ENCODE results near the gene MVB12A. TPM values are rescaled to one million over a fixed set of nuclear protein-coding genes. Genes with fewer than 3 reads are reported as not detected.

MVB12A gene
- total and polyA plus RNA-seq, 8 donors: 41.7 to 59.5 (median 47.1) TPM

DNA sequence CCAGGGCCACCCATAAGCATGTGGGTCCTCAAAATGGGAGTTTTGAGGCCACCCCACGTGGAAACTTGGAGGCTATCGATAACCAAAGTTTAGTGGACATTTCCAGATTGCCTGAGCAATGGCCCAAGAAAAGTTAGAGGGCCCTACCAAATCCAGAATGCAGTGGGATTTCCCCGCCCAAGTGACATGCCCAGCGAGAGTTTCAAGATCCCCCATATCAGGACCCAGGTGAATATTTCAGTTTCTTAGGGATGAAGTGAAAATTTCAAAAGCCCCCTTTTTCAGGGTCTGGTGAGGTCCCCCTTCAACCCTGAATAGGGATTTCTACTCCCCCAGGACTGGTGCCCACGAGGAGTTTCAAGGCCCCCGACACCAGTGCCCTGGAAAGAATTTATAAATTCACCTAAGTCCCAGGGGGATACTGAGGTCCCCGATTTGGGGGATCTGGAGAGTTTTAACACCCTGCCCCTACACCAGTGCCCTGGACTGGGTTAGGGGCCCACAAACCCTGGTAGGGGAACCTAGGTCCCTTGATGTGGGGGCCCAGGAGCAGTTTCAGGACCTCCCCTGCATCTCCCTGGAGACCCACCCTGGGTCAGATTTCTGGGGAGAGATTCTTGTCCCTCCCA, 15.1 kb upstream of the MVB12A start:
- Histone ChIP-seq H3K4me1 (peaks cover 0 to 52% of the 10 kb centered on the region in 2 donors), H3K9me3 (no peaks in the 10 kb centered on the region), H3K27ac (peak overlapping the region; percentile 86 to 89), H3K36me3 (peaks cover 0 to 28% of the 10 kb centered on the region in 2 donors), H3K27me3 (no peaks in the 10 kb centered on the region), H3K4me3 (peak overlapping the region; percentile 21 to 66)
- no peak for ATAC-seq
- TF ChIP-seq, protein P1, sequence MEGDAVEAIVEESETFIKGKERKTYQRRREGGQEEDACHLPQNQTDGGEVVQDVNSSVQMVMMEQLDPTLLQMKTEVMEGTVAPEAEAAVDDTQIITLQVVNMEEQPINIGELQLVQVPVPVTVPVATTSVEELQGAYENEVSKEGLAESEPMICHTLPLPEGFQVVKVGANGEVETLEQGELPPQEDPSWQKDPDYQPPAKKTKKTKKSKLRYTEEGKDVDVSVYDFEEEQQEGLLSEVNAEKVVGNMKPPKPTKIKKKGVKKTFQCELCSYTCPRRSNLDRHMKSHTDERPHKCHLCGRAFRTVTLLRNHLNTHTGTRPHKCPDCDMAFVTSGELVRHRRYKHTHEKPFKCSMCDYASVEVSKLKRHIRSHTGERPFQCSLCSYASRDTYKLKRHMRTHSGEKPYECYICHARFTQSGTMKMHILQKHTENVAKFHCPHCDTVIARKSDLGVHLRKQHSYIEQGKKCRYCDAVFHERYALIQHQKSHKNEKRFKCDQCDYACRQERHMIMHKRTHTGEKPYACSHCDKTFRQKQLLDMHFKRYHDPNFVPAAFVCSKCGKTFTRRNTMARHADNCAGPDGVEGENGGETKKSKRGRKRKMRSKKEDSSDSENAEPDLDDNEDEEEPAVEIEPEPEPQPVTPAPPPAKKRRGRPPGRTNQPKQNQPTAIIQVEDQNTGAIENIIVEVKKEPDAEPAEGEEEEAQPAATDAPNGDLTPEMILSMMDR (IDR thresholded peaks at IDR 0.05): no peak
- no peak for DNase-seq
- intact Hi-C loops (cut with DNase I): no loop called here

- Histone ChIP-seq H3K36me3 (peaks cover 0 to 21% of the 10 kb centered on the region in 2 donors), H3K9me3 (no peaks in the 10 kb centered on the region), H3K27me3 (no peaks in the 10 kb centered on the region), H3K27ac (peak within 1 kb of the TSS; percentile 86 to 89), H3K4me3 (peak within 1 kb of the TSS; percentile 21 to 66), H3K4me1 (peaks cover 0 to 52% of the 10 kb centered on the region in 2 donors)
- intact Hi-C loops (cut with DNase I): no loop called here
- ATAC-seq (peak; percentile 94), DNase-seq (peak in 2 of 4 donors; percentile 59 to 87)
- TF ChIP-seq, protein P1 (IDR thresholded peaks at IDR 0.05): no peak
These were observed 14.4 kb upstream of the MVB12A start, which contains the start of gene BST2 for GRCh38 chr19:17405250-17406045. TSS of gene BST2 (minus strand) at chr19:17405630. CDS start at chr19:17405575, 55 bp downstream.

GRCh38 chr19:17406046-17406886, 13.6 kb upstream of the MVB12A start:
- H3K27me3 ChIP-seq: no peaks in the 10 kb centered on the region
- peaks cover 0 to 52% of the 10 kb centered on the region in 2 donors for H3K4me1 ChIP-seq
- ATAC-seq (peak; percentile 6), DNase-seq (no peak)
- peak overlapping the region; percentile 86 to 89 for H3K27ac ChIP-seq
- H3K9me3 ChIP-seq: no peaks in the 10 kb centered on the region
- intact Hi-C loops (cut with DNase I): no loop called here
- TF ChIP-seq, protein P1 (IDR thresholded peaks at IDR 0.05): no peak
- peak overlapping the region; percentile 10 to 66 for H3K4me3 ChIP-seq
- peaks cover 0 to 14% of the 10 kb centered on the region in 2 donors for H3K36me3 ChIP-seq

DNA sequence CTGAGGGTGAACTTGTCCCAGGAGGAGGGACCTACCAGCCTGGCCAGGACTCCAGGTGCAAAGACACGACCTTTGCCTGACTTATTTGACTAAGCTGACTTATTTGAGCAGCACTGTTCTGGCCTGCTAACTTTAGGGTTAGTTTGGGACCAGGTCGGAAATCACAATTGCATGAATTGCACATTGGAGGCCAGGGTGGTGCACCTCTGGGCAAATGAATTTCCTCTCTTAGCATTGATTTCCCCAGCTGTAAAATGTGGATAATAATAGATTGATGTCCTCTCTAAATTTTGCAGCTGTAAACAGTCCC, 13.0 kb upstream of the MVB12A start:
- peak overlapping the region in 1 of 2 donors; percentile 66 for H3K4me3 ChIP-seq
- intact Hi-C loops (cut with DNase I): no loop called here
- H3K9me3 ChIP-seq: no peaks in the 10 kb centered on the region
- H3K36me3 ChIP-seq: peaks cover 0 to 17% of the 10 kb centered on the region in 2 donors
- DNase-seq (no peak), ATAC-seq (no peak)
- peak overlapping the region; percentile 86 to 89 for H3K27ac ChIP-seq
- H3K4me1 ChIP-seq: peaks cover 0 to 52% of the 10 kb centered on the region in 2 donors
- no peaks in the 10 kb centered on the region for H3K27me3 ChIP-seq
- TF ChIP-seq, protein P1 (IDR thresholded peaks at IDR 0.05): no peak

Measured in left lung (tissue), 10 donors.